Liver (tissue), 9 donors: ENCODE measurements around the gene MAP1S. TPM values are rescaled to one million over a fixed set of nuclear protein-coding genes. Genes with fewer than 3 reads are reported as not detected.

Experiments used
- DNase-seq: peaks from one replicate; pipeline ENCODE4 v3.0.0-alpha.2; 2017; ENCODE audit warnings: low spot score
- H3K27ac ChIP-seq, 2 donors: one replicate each; pipeline ENCODE4 v1.7.0; 2013; ENCODE audit warnings: inconsistent platforms in 2 of 2, low read length in 2 of 2, control low read depth in 1 of 2, low read depth in 1 of 2, mild to moderate bottlenecking in 1 of 2
- H3K27me3 ChIP-seq, 4 donors: one replicate each; pipeline versions ENCODE4 v1.6.1 to v1.7.0; 2013; ENCODE audit warnings: low read length in 3 of 4, inconsistent platforms in 1 of 4, mild to moderate bottlenecking in 1 of 4, moderate library complexity in 1 of 4; ENCODE audit not compliant: control insufficient read depth in 4 of 4, insufficient read depth in 4 of 4
- H3K36me3 ChIP-seq, 4 donors: one replicate each; pipeline versions ENCODE4 v1.6.1 to v1.7.0; 2013; ENCODE audit warnings: low read length in 3 of 4, mild to moderate bottlenecking in 3 of 4, low read depth in 1 of 4, moderate library complexity in 1 of 4; ENCODE audit not compliant: control insufficient read depth in 4 of 4, insufficient read depth in 3 of 4
- H3K4me1 ChIP-seq, 4 donors: one replicate each; pipeline versions ENCODE4 v1.6.1 to v1.7.0; 2013; ENCODE audit warnings: low read length in 3 of 4, mild to moderate bottlenecking in 3 of 4, moderate library complexity in 1 of 4; ENCODE audit not compliant: control insufficient read depth in 4 of 4, insufficient read depth in 4 of 4
- H3K4me3 ChIP-seq, 3 donors: one replicate each; pipeline versions ENCODE4 v1.6.1 to v1.7.0; 2013; ENCODE audit warnings: low read length in 3 of 3, control low read depth in 1 of 3, low read depth in 1 of 3, mild to moderate bottlenecking in 1 of 3
- H3K9ac ChIP-seq, 2 donors: one replicate each; pipeline ENCODE4 v1.7.0; 2013; ENCODE audit warnings: low read length in 2 of 2, mild to moderate bottlenecking in 2 of 2, moderate library complexity in 2 of 2, control low read depth in 1 of 2, low read depth in 1 of 2
- H3K9me3 ChIP-seq, 4 donors: one replicate each; pipeline versions ENCODE4 v1.6.1 to v1.7.0; 2013; ENCODE audit warnings: low read length in 3 of 4; ENCODE audit not compliant: control insufficient read depth in 4 of 4
- EGR1 ChIP-seq, 2 donors: IDR thresholded peaks; 2 replicates each; pipeline ENCODE4 v1.6.1; 2016 to 2018; ENCODE audit warnings: antibody characterized with exemption in 2 of 2, low read depth in 2 of 2
- FOXA1 ChIP-seq: IDR thresholded peaks from 2 replicates; pipeline ENCODE4 v1.6.1; 2016; ENCODE audit warnings: antibody characterized with exemption
- GABPA ChIP-seq, 2 donors: IDR thresholded peaks in 1 of 2; conservative IDR thresholded peaks in 1 of 2; 2 replicates each; pipeline ENCODE4 v1.6.1; 2016; ENCODE audit warnings: antibody characterized with exemption in 2 of 2, mild to moderate bottlenecking in 1 of 2, moderate library complexity in 1 of 2
- HNF4A ChIP-seq, 2 donors: conservative IDR thresholded peaks; 2 replicates each; pipeline ENCODE4 v1.6.1; 2016; ENCODE audit warnings: antibody characterized with exemption in 2 of 2, mild to moderate bottlenecking in 2 of 2
- HNF4G ChIP-seq: IDR thresholded peaks from 2 replicates; pipeline ENCODE4 v1.6.1; 2016; ENCODE audit warnings: antibody characterized with exemption
- JUND ChIP-seq, 2 donors: IDR thresholded peaks; 2 replicates each; pipeline ENCODE4 v1.6.1; 2016; ENCODE audit warnings: antibody characterized with exemption in 2 of 2
- RAD21 ChIP-seq, 2 donors: IDR thresholded peaks; 2 replicates each; pipeline ENCODE4 v1.6.1; 2016; ENCODE audit warnings: antibody characterized with exemption in 2 of 2, mild to moderate bottlenecking in 2 of 2
- RXRA ChIP-seq, 2 donors: IDR thresholded peaks; 2 replicates each; pipeline ENCODE4 v1.6.1; 2017 to 2018; ENCODE audit warnings: antibody characterized with exemption in 2 of 2, mild to moderate bottlenecking in 1 of 2
- SP1 ChIP-seq: IDR thresholded peaks from 2 replicates; pipeline ENCODE4 v1.6.1; 2018; ENCODE audit warnings: antibody characterized with exemption, mild to moderate bottlenecking
- YY1 ChIP-seq: IDR thresholded peaks from 2 replicates; pipeline ENCODE4 v1.6.1; 2016; ENCODE audit warnings: antibody characterized with exemption, mild to moderate bottlenecking
- WGBS: extraction: QIAGEN DNeasy Blood & Tissue Kit; methylation state at CpG from one replicate; pipeline ENCODE4 v1.1.7; 2013; 5-methylcytosine and 5-hydroxymethylcytosine counted together
- polyA plus RNA-seq, 2 donors: library from polyadenylated mRNA; stranded (reverse) in 1 of 2; unstranded in 1 of 2; fragments of 200-250 nt in 1 of 2; fragments of >200 nt in 1 of 2; fragmentation: Nextera tagmentation in 1 of 2; extraction: Ambion mirVana in 1 of 2; gene quantifications; one replicate each; pipeline versions ENCODE4 v1.2.1 to v1.2.3, GENCODE V29; 2013 to 2015
- total RNA-seq, 2 donors: library from RNA; depleted of rRNA; stranded (reverse); fragments of >200 nt; gene quantifications; one replicate each; pipeline ENCODE4 v1.2.3, GENCODE V29; 2014
- TF ChIP-seq, protein P1 (sequence below): IDR thresholded peaks from 2 replicates; pipeline ENCODE4 v1.6.1; 2016; ENCODE audit warnings: antibody characterized with exemption, mild to moderate bottlenecking
- TF ChIP-seq, protein P2 (sequence below): IDR thresholded peaks from 2 replicates; pipeline ENCODE4 v1.6.1; 2016; ENCODE audit warnings: antibody characterized with exemption
- TF ChIP-seq, protein P3 (sequence below): fragments of 150-350 bp; IDR thresholded peaks from 2 replicates; pipeline ENCODE4 v1.5.1; 2017; ENCODE audit warnings: improper control_type of control experiment, low read depth, low read length; ENCODE audit not compliant: missing input control
- TF ChIP-seq, protein P4 (sequence below): IDR thresholded peaks from 2 replicates; pipeline ENCODE4 v1.6.1; 2016; ENCODE audit warnings: antibody characterized with exemption
- donor health status: healthy.
- donor health status: healthy.
- donor health status: healthy.
- donor health status: healthy.
- donor health status: healthy.

Gene MAP1S
- total and polyA plus RNA-seq, 4 donors, result 8.2 to 20.3 (median 10.6) TPM

DNA sequence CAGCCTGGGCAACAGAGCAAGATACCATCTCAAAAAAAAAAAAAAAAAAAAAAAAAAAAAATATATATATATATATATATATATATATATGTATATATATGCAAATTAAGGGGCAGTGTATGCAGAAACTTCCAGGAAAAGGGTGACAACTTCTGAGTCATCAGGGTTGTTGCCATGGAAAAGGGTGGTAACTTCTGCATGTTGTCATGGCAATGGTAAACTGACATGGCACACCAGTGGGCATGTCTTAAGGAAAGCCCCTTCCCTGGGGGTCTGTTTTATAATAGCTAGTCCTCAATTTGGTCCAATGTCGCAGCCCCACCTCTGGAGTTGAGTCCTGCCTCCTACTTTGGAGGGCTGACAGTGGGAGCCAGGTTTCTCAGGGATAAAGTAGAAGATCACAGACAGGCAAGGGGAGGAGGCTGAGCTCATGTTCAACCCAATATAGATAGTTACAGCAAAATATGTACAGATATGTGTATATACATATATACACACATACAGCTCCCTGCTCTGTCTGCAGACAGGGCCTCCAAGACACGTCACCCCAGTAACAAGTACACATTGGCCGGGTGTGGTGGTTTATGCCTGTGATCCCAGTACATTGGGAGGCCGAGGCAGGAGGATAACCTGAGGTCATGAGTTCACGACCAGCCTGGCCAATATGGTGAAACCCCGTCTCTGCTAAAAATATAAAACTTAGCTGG, 24.7 kb downstream of the MAP1S start (continued):
- TF ChIP-seq, protein P1, sequence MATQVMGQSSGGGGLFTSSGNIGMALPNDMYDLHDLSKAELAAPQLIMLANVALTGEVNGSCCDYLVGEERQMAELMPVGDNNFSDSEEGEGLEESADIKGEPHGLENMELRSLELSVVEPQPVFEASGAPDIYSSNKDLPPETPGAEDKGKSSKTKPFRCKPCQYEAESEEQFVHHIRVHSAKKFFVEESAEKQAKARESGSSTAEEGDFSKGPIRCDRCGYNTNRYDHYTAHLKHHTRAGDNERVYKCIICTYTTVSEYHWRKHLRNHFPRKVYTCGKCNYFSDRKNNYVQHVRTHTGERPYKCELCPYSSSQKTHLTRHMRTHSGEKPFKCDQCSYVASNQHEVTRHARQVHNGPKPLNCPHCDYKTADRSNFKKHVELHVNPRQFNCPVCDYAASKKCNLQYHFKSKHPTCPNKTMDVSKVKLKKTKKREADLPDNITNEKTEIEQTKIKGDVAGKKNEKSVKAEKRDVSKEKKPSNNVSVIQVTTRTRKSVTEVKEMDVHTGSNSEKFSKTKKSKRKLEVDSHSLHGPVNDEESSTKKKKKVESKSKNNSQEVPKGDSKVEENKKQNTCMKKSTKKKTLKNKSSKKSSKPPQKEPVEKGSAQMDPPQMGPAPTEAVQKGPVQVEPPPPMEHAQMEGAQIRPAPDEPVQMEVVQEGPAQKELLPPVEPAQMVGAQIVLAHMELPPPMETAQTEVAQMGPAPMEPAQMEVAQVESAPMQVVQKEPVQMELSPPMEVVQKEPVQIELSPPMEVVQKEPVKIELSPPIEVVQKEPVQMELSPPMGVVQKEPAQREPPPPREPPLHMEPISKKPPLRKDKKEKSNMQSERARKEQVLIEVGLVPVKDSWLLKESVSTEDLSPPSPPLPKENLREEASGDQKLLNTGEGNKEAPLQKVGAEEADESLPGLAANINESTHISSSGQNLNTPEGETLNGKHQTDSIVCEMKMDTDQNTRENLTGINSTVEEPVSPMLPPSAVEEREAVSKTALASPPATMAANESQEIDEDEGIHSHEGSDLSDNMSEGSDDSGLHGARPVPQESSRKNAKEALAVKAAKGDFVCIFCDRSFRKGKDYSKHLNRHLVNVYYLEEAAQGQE, result no peak
- TF ChIP-seq HNF4A (conservative IDR thresholded peaks at IDR 0.05) (no peak), GABPA (IDR thresholded peaks at IDR 0.05 in 1 of 2, conservative IDR thresholded peaks at IDR 0.05 in 1 of 2) (no peak), YY1 (no peak), FOXA1 (no peak)

DNA sequence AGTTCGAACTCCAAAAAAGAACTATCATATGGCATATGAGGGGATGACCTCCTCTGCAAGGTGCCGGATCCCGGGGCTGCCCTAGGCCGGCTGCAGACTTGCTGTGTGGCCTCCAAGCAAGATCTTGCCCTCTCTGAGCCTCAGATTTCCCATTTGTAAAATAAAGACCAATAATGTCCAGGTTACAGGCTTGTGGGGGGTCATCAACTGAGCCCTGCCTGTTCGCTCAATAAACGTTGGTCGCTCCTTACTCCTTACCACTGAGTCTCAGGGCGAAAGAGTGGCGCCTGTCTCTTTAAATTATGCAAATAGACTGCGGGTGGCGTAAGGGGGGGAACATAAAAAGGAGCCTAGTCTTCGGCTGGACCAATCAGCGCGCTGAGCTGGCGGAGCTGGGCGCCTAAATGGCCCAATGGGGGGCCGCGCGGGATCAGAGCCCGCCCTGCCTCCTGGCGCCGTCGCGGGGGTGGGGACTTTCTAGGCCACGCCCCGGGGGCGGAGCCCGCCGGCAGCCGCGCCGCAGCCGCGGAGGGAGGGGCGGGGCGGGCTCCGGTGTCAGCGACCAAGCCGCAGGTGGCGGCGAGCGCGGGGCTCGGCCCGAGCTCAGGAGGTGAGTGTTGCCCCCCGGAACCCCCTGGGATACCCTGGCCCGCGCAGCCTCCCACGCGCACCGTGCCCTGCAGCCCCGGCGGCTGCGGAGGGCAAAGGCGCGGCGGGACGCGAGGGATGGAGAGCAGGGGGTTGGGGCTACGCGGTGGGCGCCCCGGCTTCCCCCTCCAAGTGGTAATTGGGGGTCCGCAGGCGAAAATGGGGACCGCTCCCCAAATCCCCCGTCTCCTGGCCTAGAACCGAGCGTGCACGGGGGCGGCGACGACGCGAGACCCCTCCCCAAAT, 28.2 kb downstream of the MAP1S start:
- H3K4me1 ChIP-seq, result peaks cover 0 to 5% (median under 1%) of the 10 kb centered on the region in 4 donors
- H3K27me3 ChIP-seq, result no peaks in the 10 kb centered on the region
- peak overlapping the region in 2 of 3 donors; percentile 19 to 49 for H3K4me3 ChIP-seq
- H3K9me3 ChIP-seq, result no peaks in the 10 kb centered on the region
- no peak overlapping the region for H3K27ac ChIP-seq
- no peak overlapping the region for H3K9ac ChIP-seq
- TF ChIP-seq SP1 (peak; percentile 42), RXRA (IDR thresholded peaks at IDR 0.05) (no peak), HNF4A (conservative IDR thresholded peaks at IDR 0.05) (no peak), GABPA (IDR thresholded peaks at IDR 0.05 in 1 of 2, conservative IDR thresholded peaks at IDR 0.05 in 1 of 2) (no peak), RAD21 (IDR thresholded peaks at IDR 0.05) (no peak)
- TF ChIP-seq, protein P2, sequence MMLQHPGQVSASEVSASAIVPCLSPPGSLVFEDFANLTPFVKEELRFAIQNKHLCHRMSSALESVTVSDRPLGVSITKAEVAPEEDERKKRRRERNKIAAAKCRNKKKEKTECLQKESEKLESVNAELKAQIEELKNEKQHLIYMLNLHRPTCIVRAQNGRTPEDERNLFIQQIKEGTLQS, result no peak
- DNase-seq, result peak; percentile 86
- no peaks in the 10 kb centered on the region for H3K36me3 ChIP-seq
- WGBS, result 11% methylated on average over 75 of the region's 75 CpGs

DNA sequence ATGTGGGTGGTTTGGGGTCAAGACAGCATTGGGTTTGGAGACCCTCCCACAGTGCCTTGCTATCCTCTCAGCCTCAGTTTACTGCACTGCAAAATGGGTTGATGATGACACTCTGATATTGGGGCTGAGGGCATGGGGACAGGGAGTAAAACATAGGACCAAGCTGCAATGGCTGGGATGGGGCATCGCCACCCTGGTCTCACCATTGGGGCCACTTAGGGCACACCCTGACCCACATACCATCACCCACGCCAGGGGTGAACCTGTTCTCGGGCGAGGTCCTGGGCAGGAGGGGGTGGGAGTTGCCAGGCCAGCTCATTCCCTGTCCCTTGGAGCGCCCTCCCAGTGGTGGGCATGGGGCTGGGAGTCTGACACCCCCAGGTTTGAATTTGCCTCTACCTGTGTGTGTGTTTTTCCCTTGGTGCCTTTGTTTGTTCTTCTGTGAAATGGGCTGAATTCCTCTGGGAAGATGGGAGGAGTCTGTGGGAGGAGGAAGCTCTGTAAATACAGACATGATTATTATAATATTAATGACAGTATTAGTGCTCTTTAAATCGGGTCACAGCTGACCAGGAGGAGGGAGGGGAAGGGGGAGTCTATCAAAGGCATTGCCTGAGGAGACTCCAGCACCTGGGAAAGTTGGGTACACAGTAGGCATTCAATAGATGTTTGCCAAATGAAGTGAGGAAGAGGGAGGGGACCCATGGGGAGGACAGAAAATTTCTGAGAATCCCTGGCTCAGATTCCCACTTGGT, 29.8 kb downstream of the MAP1S start:
- Histone ChIP-seq H3K9me3 (no peaks in the 10 kb centered on the region), H3K36me3 (no peaks in the 10 kb centered on the region), H3K27me3 (no peaks in the 10 kb centered on the region), H3K27ac (no peak overlapping the region), H3K4me1 (peaks cover 0 to 5% (median under 1%) of the 10 kb centered on the region in 4 donors), H3K9ac (no peak overlapping the region), H3K4me3 (no peak overlapping the region)
- 77% methylated on average over 6 of the region's 6 CpGs for WGBS
- DNase-seq, result no peak
- TF ChIP-seq RAD21 (IDR thresholded peaks at IDR 0.05) (no peak), EGR1 (IDR thresholded peaks at IDR 0.05; ENCODE audit: low read depth in 2 of 2) (no peak), JUND (IDR thresholded peaks at IDR 0.05) (no peak), SP1 (no peak), HNF4G (no peak), RXRA (IDR thresholded peaks at IDR 0.05) (no peak)
- TF ChIP-seq, protein P3, sequence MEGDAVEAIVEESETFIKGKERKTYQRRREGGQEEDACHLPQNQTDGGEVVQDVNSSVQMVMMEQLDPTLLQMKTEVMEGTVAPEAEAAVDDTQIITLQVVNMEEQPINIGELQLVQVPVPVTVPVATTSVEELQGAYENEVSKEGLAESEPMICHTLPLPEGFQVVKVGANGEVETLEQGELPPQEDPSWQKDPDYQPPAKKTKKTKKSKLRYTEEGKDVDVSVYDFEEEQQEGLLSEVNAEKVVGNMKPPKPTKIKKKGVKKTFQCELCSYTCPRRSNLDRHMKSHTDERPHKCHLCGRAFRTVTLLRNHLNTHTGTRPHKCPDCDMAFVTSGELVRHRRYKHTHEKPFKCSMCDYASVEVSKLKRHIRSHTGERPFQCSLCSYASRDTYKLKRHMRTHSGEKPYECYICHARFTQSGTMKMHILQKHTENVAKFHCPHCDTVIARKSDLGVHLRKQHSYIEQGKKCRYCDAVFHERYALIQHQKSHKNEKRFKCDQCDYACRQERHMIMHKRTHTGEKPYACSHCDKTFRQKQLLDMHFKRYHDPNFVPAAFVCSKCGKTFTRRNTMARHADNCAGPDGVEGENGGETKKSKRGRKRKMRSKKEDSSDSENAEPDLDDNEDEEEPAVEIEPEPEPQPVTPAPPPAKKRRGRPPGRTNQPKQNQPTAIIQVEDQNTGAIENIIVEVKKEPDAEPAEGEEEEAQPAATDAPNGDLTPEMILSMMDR, result no peak
- TF ChIP-seq, protein P4, sequence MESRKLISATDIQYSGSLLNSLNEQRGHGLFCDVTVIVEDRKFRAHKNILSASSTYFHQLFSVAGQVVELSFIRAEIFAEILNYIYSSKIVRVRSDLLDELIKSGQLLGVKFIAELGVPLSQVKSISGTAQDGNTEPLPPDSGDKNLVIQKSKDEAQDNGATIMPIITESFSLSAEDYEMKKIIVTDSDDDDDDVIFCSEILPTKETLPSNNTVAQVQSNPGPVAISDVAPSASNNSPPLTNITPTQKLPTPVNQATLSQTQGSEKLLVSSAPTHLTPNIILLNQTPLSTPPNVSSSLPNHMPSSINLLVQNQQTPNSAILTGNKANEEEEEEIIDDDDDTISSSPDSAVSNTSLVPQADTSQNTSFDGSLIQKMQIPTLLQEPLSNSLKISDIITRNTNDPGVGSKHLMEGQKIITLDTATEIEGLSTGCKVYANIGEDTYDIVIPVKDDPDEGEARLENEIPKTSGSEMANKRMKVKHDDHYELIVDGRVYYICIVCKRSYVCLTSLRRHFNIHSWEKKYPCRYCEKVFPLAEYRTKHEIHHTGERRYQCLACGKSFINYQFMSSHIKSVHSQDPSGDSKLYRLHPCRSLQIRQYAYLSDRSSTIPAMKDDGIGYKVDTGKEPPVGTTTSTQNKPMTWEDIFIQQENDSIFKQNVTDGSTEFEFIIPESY, result no peak
- TF ChIP-seq, protein P1, result no peak
